Keratinocyte (primary cell): ENCODE measurements around the gene DYNC2I2. TPM values are rescaled to one million over a fixed set of nuclear protein-coding genes. Genes with fewer than 3 reads are reported as not detected.

Experiments used
- DNase-seq: peaks from one replicate; pipeline ENCODE4 v3.0.0-alpha.2; 2011; ENCODE audit warnings: low read depth, missing footprints, low spot score
- FAIRE-seq: peaks from 2 replicates; lab custom pipeline; 2011; peaks lifted over from hg19 to GRCh38; lab: Jason Lieb, UNC
- H2AFZ ChIP-seq: 2 replicates; pipeline ENCODE4 v1.6.0; 2012; ENCODE audit warnings: low read length, control low read depth, inconsistent platforms; ENCODE audit not compliant: control insufficient read depth
- H3K27ac ChIP-seq: 2 replicates; pipeline ENCODE4 v1.5.1; 2011; ENCODE audit warnings: low read length; ENCODE audit not compliant: control insufficient read depth, insufficient read depth
- H3K27me3 ChIP-seq: 3 replicates; pipeline ENCODE4 v1.6.0; 2011; ENCODE audit warnings: low read length; ENCODE audit not compliant: control insufficient read depth, insufficient read depth; ENCODE audit errors: extremely low read depth
- H3K36me3 ChIP-seq, 2 experiments: 2 replicates in 1 of 2; 3 replicates in 1 of 2; pipeline ENCODE4 v1.5.1; 2011; ENCODE audit warnings: low read length in 2 of 2, mild to moderate bottlenecking in 1 of 2; ENCODE audit not compliant: control insufficient read depth in 2 of 2, insufficient read depth in 2 of 2; ENCODE audit errors: extremely low read depth in 1 of 2
- H3K4me1 ChIP-seq: 3 replicates; pipeline ENCODE4 v1.5.1; 2011; ENCODE audit warnings: low read length; ENCODE audit not compliant: control insufficient read depth, insufficient read depth; ENCODE audit errors: extremely low read depth
- H3K4me2 ChIP-seq: 3 replicates; pipeline ENCODE4 v1.6.0; 2011; ENCODE audit warnings: low read depth, low read length; ENCODE audit not compliant: control insufficient read depth, insufficient read depth; ENCODE audit errors: extremely low read depth
- H3K4me3 ChIP-seq, 3 experiments: fragments of 200-600 bp in 1 of 3; sonication (generic) in 1 of 3; 2 replicates in 2 of 3; 3 replicates in 1 of 3; pipeline ENCODE4 v1.5.1; 2011 to 2016; ENCODE audit warnings: low read length in 3 of 3, mild to moderate bottlenecking in 3 of 3, control low read depth in 2 of 3, inconsistent platforms in 1 of 3, low read depth in 1 of 3, mixed read lengths in 1 of 3, mixed run types in 1 of 3, moderate library complexity in 1 of 3; ENCODE audit not compliant: control insufficient read depth in 2 of 3, insufficient read depth in 2 of 3; ENCODE audit errors: extremely low read depth in 1 of 3
- H3K79me2 ChIP-seq: 2 replicates; pipeline ENCODE4 v1.6.0; 2012; ENCODE audit warnings: low read length; ENCODE audit not compliant: control insufficient read depth, insufficient read depth
- H3K9ac ChIP-seq: 3 replicates; pipeline ENCODE4 v1.6.0; 2011; ENCODE audit warnings: low read length; ENCODE audit not compliant: control insufficient read depth, insufficient read depth; ENCODE audit errors: extremely low read depth
- H3K9me1 ChIP-seq: 3 replicates; pipeline ENCODE4 v1.6.0; 2011; ENCODE audit warnings: low read length; ENCODE audit not compliant: control insufficient read depth, insufficient read depth; ENCODE audit errors: extremely low read depth
- H3K9me3 ChIP-seq: 2 replicates; pipeline ENCODE4 v1.5.1; 2012; ENCODE audit warnings: low read depth, low read length; ENCODE audit not compliant: control insufficient read depth
- H4K20me1 ChIP-seq: 3 replicates; pipeline ENCODE4 v1.6.0; 2011; ENCODE audit warnings: low read length; ENCODE audit not compliant: control insufficient read depth, insufficient read depth; ENCODE audit errors: extremely low read depth
- CTCF ChIP-seq, 3 experiments: IDR thresholded peaks in 1 of 3; conservative IDR thresholded peaks in 1 of 3; optimal IDR thresholded peaks in 1 of 3; 2 replicates in 2 of 3; 3 replicates in 1 of 3; pipeline versions ENCODE3 to v1.5.1; 2011; ENCODE audit warnings: low read length in 3 of 3, mild to moderate bottlenecking in 3 of 3, moderate library complexity in 2 of 3, control low read depth in 1 of 3, inconsistent platforms in 1 of 3; ENCODE audit not compliant: insufficient read depth in 2 of 3; ENCODE audit errors: extremely low read depth in 1 of 3
- EZH2 ChIP-seq: IDR thresholded peaks from one replicate; pipeline ENCODE4 v1.6.1; 2012; ENCODE audit warnings: inconsistent platforms, mild to moderate bottlenecking, low read length, moderate library complexity
- dilution Hi-C: fragments of 300-500 bp; cut with MboI; formaldehyde crosslinking; loops from one replicate; pipeline ENCODE4 v1.7.0; 2020; ENCODE audit warnings: low sequenced_read_pairs; ENCODE audit not compliant: extremely low pct_ligation_motif_present
- polyA plus RNA-seq, 5 experiments: library from polyadenylated mRNA; depleted of rRNA in 3 of 5; stranded (reverse) in 3 of 5; stranded (forward) in 1 of 5; unstranded in 1 of 5; fragments of >200 nt; gene quantifications; 1 replicate in 1 of 5; 2 replicates in 3 of 5; 3 replicates in 1 of 5; pipeline versions ENCODE4 v1.2.1 to v1.2.3, GENCODE V29; 2011 to 2012; ENCODE audit warnings: missing spikeins in 2 of 5, low read depth in 1 of 5, low replicate concordance in 1 of 5

Gene DYNC2I2
- polyA plus RNA-seq, 1 donor (not counting 4 experiments of a cell fraction or from before 2014, with no cell fraction given): 11.5 TPM

- Histone ChIP-seq H3K36me3 (peaks cover 0 to 5% of the 10 kb centered on the region in 2 experiments), H4K20me1 (no peaks in the 10 kb centered on the region), H3K4me1 (peaks cover 10% of the 10 kb centered on the region), H2AFZ (no peak overlapping the region), H3K27ac (no peak overlapping the region), H3K27me3 (no peaks in the 10 kb centered on the region), H3K9me3 (no peaks in the 10 kb centered on the region), H3K4me3 (no peak overlapping the region), H3K79me2 (peaks cover 2% of the 10 kb centered on the region), H3K9me1 (no peaks in the 10 kb centered on the region), H3K9ac (no peak overlapping the region), H3K4me2 (no peak overlapping the region)
- no peak for TF ChIP-seq EZH2
- TF ChIP-seq CTCF (optimal IDR thresholded peaks at IDR 0.05 in 1 of 3, IDR thresholded peaks at IDR 0.05 in 1 of 3, conservative IDR thresholded peaks at IDR 0.05 in 1 of 3; ENCODE audit: extremely low read depth in 1 of 3, insufficient read depth in 2 of 3, low read length in 3 of 3): no peak
- FAIRE-seq (no peak), DNase-seq (no peak)
- dilution Hi-C loops: no loop called here
These were observed 16.0 kb downstream of the DYNC2I2 start for GRCh38 chr9:128640603-128641002.

DNA sequence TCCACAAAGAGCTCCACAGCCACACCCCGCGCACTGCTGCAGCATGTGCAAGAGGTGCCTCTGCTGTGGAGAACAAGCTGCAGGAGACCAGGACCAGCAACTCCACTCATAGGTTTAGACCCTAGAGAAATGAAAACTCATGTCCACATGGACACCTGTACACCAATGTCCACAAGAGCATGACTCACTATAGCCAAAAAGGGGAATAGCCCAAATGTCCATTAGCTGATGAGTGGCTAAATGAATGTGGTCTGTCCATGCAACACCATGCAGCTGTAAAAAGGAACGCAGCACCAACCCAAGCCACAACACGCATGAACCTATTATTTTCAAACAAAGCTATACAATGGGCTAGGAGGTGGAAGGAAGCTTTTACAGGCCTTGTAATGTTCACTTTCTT, 18.1 kb downstream of the DYNC2I2 start:
- Histone ChIP-seq H3K9ac (no peak overlapping the region), H4K20me1 (no peaks in the 10 kb centered on the region), H2AFZ (no peak overlapping the region), H3K79me2 (no peaks in the 10 kb centered on the region), H3K9me1 (no peaks in the 10 kb centered on the region), H3K4me3 (no peak overlapping the region), H3K27ac (no peak overlapping the region), H3K27me3 (no peaks in the 10 kb centered on the region), H3K9me3 (no peaks in the 10 kb centered on the region), H3K36me3 (peaks cover 0 to 12% of the 10 kb centered on the region in 2 experiments), H3K4me2 (no peak overlapping the region), H3K4me1 (peaks cover 19% of the 10 kb centered on the region)
- dilution Hi-C loops: no loop called here
- no peak for TF ChIP-seq EZH2
- no peak for TF ChIP-seq CTCF (optimal IDR thresholded peaks at IDR 0.05 in 1 of 3, IDR thresholded peaks at IDR 0.05 in 1 of 3, conservative IDR thresholded peaks at IDR 0.05 in 1 of 3; ENCODE audit: extremely low read depth in 1 of 3, insufficient read depth in 2 of 3, low read length in 3 of 3)
- no peak for FAIRE-seq
- DNase-seq: no peak
